GM21619 (cell line): ENCODE results near the gene PLCB1.

Experiments used
- ATAC-seq: cut with Tn5 transposase; IDR thresholded peaks from one replicate; pipeline ENCODE4 v1.9.1; 2021; ENCODE audit not compliant: unreplicated experiment

The PLCB1 gene

GRCh38 chr20:8242066-8242465 is 110.0 kb downstream of the PLCB1 start:
- no peak for ATAC-seq

- ATAC-seq = no peak
Observed at GRCh38 chr20:8242827-8243724, 111.0 kb downstream of the PLCB1 start.

GRCh38 chr20:8244637-8245036 is 112.6 kb downstream of the PLCB1 start:
- no peak for ATAC-seq

- ATAC-seq = no peak
Observed at GRCh38 chr20:8246153-8246552, 114.1 kb downstream of the PLCB1 start.

GRCh38 chr20:8246716-8247115 is 114.7 kb downstream of the PLCB1 start:
- no peak for ATAC-seq

- ATAC-seq = no peak
Observed at GRCh38 chr20:8248051-8248450, 116.0 kb downstream of the PLCB1 start.

- no peak for ATAC-seq
Observed at GRCh38 chr20:8249634-8250033, 117.6 kb downstream of the PLCB1 start.

- no peak for ATAC-seq
Observed at GRCh38 chr20:8250539-8251200, 118.6 kb downstream of the PLCB1 start.

- ATAC-seq = no peak
Observed at GRCh38 chr20:8251201-8251575, 119.1 kb downstream of the PLCB1 start.

GRCh38 chr20:8254911-8255582 is 123.0 kb downstream of the PLCB1 start:
- no peak for ATAC-seq

GRCh38 chr20:8255945-8256632 is 124.0 kb downstream of the PLCB1 start:
- ATAC-seq = no peak

- ATAC-seq = no peak
Observed at GRCh38 chr20:8260837-8261251, 128.8 kb downstream of the PLCB1 start.

- ATAC-seq = no peak
Observed at GRCh38 chr20:8262721-8263120, 130.7 kb downstream of the PLCB1 start.

GRCh38 chr20:8265588-8265987 is 133.5 kb downstream of the PLCB1 start:
- no peak for ATAC-seq

GRCh38 chr20:8267009-8267408 is 134.9 kb downstream of the PLCB1 start:
- ATAC-seq = no peak

- ATAC-seq = no peak
Observed at GRCh38 chr20:8271727-8272126, 139.7 kb downstream of the PLCB1 start.

GRCh38 chr20:8272766-8273165 is 140.7 kb downstream of the PLCB1 start:
- no peak for ATAC-seq

- ATAC-seq = no peak
Observed at GRCh38 chr20:8284902-8285301, 152.8 kb downstream of the PLCB1 start.

GRCh38 chr20:8287340-8287739 is 155.3 kb downstream of the PLCB1 start:
- ATAC-seq = no peak

- no peak for ATAC-seq
Observed at GRCh38 chr20:8291200-8291599, 159.1 kb downstream of the PLCB1 start.

- ATAC-seq = no peak
Observed at GRCh38 chr20:8291873-8292272, 159.8 kb downstream of the PLCB1 start.
